ENCODE results near the gene EIPR1. TPM values are rescaled to one million over a fixed set of nuclear protein-coding genes. Genes with fewer than 3 reads are reported as not detected.
"Not testable (repeated sequence)": the region's sequence is repeated elsewhere in the genome, so short reads cannot be mapped to it uniquely, and the experiment has no call there.

The EIPR1 gene
- total RNA-seq, 1 donor from 2014 or later = 35.9 TPM

- Mint-ChIP-seq H3K27me3 (ENCODE audit: unreplicated experiment) (peaks cover 5% of the 10 kb centered on the region), H3K4me3 (ENCODE audit: unreplicated experiment) (no peak overlapping the region), H3K36me3 (ENCODE audit: low read depth, unreplicated experiment) (peaks cover 13% of the 10 kb centered on the region), H3K4me1 (ENCODE audit: unreplicated experiment) (peaks cover 20% of the 10 kb centered on the region), H3K9me3 (ENCODE audit: unreplicated experiment) (no peaks in the 10 kb centered on the region), H3K27ac (ENCODE audit: unreplicated experiment) (no peak overlapping the region)
- no peak for DNase-seq (ENCODE audit: low spot score)
- TF ChIP-seq CTCF (IDR thresholded peaks at IDR 0.05; ENCODE audit: unreplicated experiment) = no peak
Observed at GRCh38 chr2:3285901-3286645, 91.5 kb downstream of the EIPR1 start.

GRCh38 chr2:3284657-3285630, 92.7 kb downstream of the EIPR1 start:
- Mint-ChIP-seq H3K4me3 (ENCODE audit: unreplicated experiment) (no peak overlapping the region), H3K36me3 (ENCODE audit: low read depth, unreplicated experiment) (peaks cover 13% of the 10 kb centered on the region), H3K27me3 (ENCODE audit: unreplicated experiment) (peaks cover 5% of the 10 kb centered on the region), H3K9me3 (ENCODE audit: unreplicated experiment) (no peaks in the 10 kb centered on the region), H3K4me1 (ENCODE audit: unreplicated experiment) (peaks cover 17% of the 10 kb centered on the region), H3K27ac (ENCODE audit: unreplicated experiment) (peak overlapping the region; percentile 43)
- no peak for TF ChIP-seq CTCF (IDR thresholded peaks at IDR 0.05; ENCODE audit: unreplicated experiment)
- DNase-seq (ENCODE audit: low spot score) = no peak

- H3K36me3 Mint-ChIP-seq (ENCODE audit: low read depth, unreplicated experiment); DNase-seq (ENCODE audit: low spot score); H3K4me3 Mint-ChIP-seq (ENCODE audit: unreplicated experiment); H3K27me3 Mint-ChIP-seq (ENCODE audit: unreplicated experiment); H3K9me3 Mint-ChIP-seq (ENCODE audit: unreplicated experiment): not testable (repeated sequence)
- Mint-ChIP-seq H3K4me1 (ENCODE audit: unreplicated experiment) (peaks cover 11% of the 10 kb centered on the region), H3K27ac (ENCODE audit: unreplicated experiment) (peak overlapping the region; percentile 43)
Observed at GRCh38 chr2:3283876-3284656, 93.6 kb downstream of the EIPR1 start.

- H3K4me3 Mint-ChIP-seq (ENCODE audit: unreplicated experiment) = no peak overlapping the region
- no peaks in the 10 kb centered on the region for H3K9me3 Mint-ChIP-seq (ENCODE audit: unreplicated experiment)
Observed at GRCh38 chr2:3283206-3283605, 94.4 kb downstream of the EIPR1 start.

More at GRCh38 chr2:3283206-3283605, 94.4 kb downstream of the EIPR1 start:
- H3K27me3 Mint-ChIP-seq (ENCODE audit: unreplicated experiment) = peaks cover 5% of the 10 kb centered on the region
- no peak for TF ChIP-seq CTCF (IDR thresholded peaks at IDR 0.05; ENCODE audit: unreplicated experiment)
- H3K27ac Mint-ChIP-seq (ENCODE audit: unreplicated experiment) = no peak overlapping the region
- peaks cover 9% of the 10 kb centered on the region for H3K36me3 Mint-ChIP-seq (ENCODE audit: low read depth, unreplicated experiment)
- no peak for DNase-seq (ENCODE audit: low spot score)
- H3K4me1 Mint-ChIP-seq (ENCODE audit: unreplicated experiment) = peaks cover 11% of the 10 kb centered on the region

Data from endothelial cell (in vitro differentiated cells).